WTC11 (cell line): Measurements from ENCODE around the gene EFCAB8. TPM values are rescaled to one million over a fixed set of nuclear protein-coding genes. Genes with fewer than 3 reads are reported as not detected.
A peak's percentile ranks its signal among the peaks of the same experiment; 100 is the strongest.

Experiments
- ATAC-seq: fragments of 200-7000 bp; cut with Tn5 transposase; 2 replicates; pipeline ENCODE4 v1.10.0; 2021; ENCODE audit warnings: mild to moderate bottlenecking, moderate library complexity
- CTCF ChIA-PET: fragments of 300-600 bp; sonication (Branson Sonifier 250); formaldehyde crosslinking; loops from one replicate; lab custom pipeline; 2021; ENCODE audit warnings: antibody characterized with exemption; lab: Charles Lee
- POLR2A ChIA-PET: fragments of 350-600 bp; sonication (Branson Sonifier 250); formaldehyde crosslinking; loops from one replicate; lab custom pipeline; 2021; ENCODE audit warnings: antibody characterized with exemption; lab: Charles Lee
- DNase-seq: peaks from one replicate; pipeline ENCODE4 v3.0.0; 2021; ENCODE audit warnings: low spot score
- H3K27ac Mint-ChIP-seq: 2 replicates; pipeline ENCODE4 v1.8.0; 2021; ENCODE audit warnings: mixed read lengths
- H3K27me3 Mint-ChIP-seq: 2 replicates; pipeline ENCODE4 v1.8.0; 2021; ENCODE audit warnings: low read depth, mild to moderate bottlenecking, moderate library complexity, mixed read lengths
- H3K36me3 Mint-ChIP-seq: 2 replicates; pipeline ENCODE4 v1.8.0; 2021; ENCODE audit warnings: mixed read lengths
- H3K4me1 Mint-ChIP-seq: 2 replicates; pipeline ENCODE4 v1.8.0; 2022; ENCODE audit warnings: mixed read lengths
- H3K4me3 Mint-ChIP-seq: 2 replicates; pipeline ENCODE4 v1.8.0; 2021; ENCODE audit warnings: mild to moderate bottlenecking, moderate library complexity, mixed read lengths
- H3K9me3 Mint-ChIP-seq: 2 replicates; pipeline ENCODE4 v1.8.0; 2021; ENCODE audit warnings: mixed read lengths
- ESRRA ChIP-seq: sonication (generic); formaldehyde crosslinking; IDR thresholded peaks from 2 replicates; pipeline ENCODE4 v1.8.1; 2022; ENCODE audit warnings: mild to moderate bottlenecking, missing genetic modification reagents, borderline replicate concordance
- GABPB1 ChIP-seq: sonication (generic); formaldehyde crosslinking; IDR thresholded peaks from 2 replicates; pipeline ENCODE4 v1.8.1; 2023; ENCODE audit warnings: mild to moderate bottlenecking, missing genetic modification reagents
- NR1H2 ChIP-seq: sonication (generic); formaldehyde crosslinking; IDR thresholded peaks from 2 replicates; pipeline ENCODE4 v1.9.0; 2021; ENCODE audit warnings: mild to moderate bottlenecking, moderate library complexity, missing genetic modification reagents
- SMAD4 ChIP-seq: sonication (generic); formaldehyde crosslinking; IDR thresholded peaks from 2 replicates; pipeline ENCODE4 v1.8.0; 2022; ENCODE audit warnings: mild to moderate bottlenecking, missing genetic modification reagents
- ZNF121 ChIP-seq: sonication (generic); formaldehyde crosslinking; IDR thresholded peaks from 2 replicates; pipeline ENCODE4 v1.8.0; 2023; ENCODE audit warnings: missing genetic modification reagents
- ZNF396 ChIP-seq: fragments of 250-450 bp; sonication (Bioruptor Pico); IDR thresholded peaks from 2 replicates; pipeline ENCODE4 v1.8.0; 2021; ENCODE audit warnings: mild to moderate bottlenecking, moderate library complexity, borderline replicate concordance
- total RNA-seq: library from RNA; stranded (reverse); gene quantifications from 3 replicates; pipeline ENCODE4 v1.2.3, GENCODE V29; 2021
- TF ChIP-seq, protein P1 (sequence below): fragments of 250-450 bp; sonication (Bioruptor Pico); IDR thresholded peaks from 2 replicates; pipeline ENCODE4 v1.9.0; 2021; ENCODE audit warnings: mild to moderate bottlenecking
- TF ChIP-seq, protein P2 (sequence below): sonication (generic); formaldehyde crosslinking; IDR thresholded peaks from 2 replicates; pipeline ENCODE4 v1.8.1; 2023; ENCODE audit warnings: mild to moderate bottlenecking, missing genetic modification reagents, borderline replicate concordance
- TF ChIP-seq, protein P3 (sequence below): sonication (generic); formaldehyde crosslinking; IDR thresholded peaks from 2 replicates; pipeline ENCODE4 v1.8.1; 2022; ENCODE audit warnings: mild to moderate bottlenecking, moderate library complexity, missing genetic modification reagents
- TF ChIP-seq, protein P4 (sequence below): sonication (generic); formaldehyde crosslinking; IDR thresholded peaks from 2 replicates; pipeline ENCODE4 v1.8.0; 2023; ENCODE audit warnings: missing genetic modification reagents, mild to moderate bottlenecking, borderline replicate concordance
- TF ChIP-seq, protein P5 (sequence below): fragments of 250-450 bp; sonication (Bioruptor Pico); IDR thresholded peaks from 2 replicates; pipeline ENCODE4 v1.8.0; 2021; ENCODE audit warnings: mild to moderate bottlenecking
- TF ChIP-seq, protein P6 (sequence below): sonication (generic); formaldehyde crosslinking; IDR thresholded peaks from 2 replicates; pipeline ENCODE4 v1.8.1; 2023; ENCODE audit warnings: mild to moderate bottlenecking, missing genetic modification reagents
- TF ChIP-seq, protein P7 (sequence below): sonication (generic); formaldehyde crosslinking; IDR thresholded peaks from 2 replicates; pipeline ENCODE4 v1.8.0; 2023; ENCODE audit warnings: mild to moderate bottlenecking, missing genetic modification reagents
- TF ChIP-seq, protein P8 (sequence below): sonication (generic); formaldehyde crosslinking; conservative IDR thresholded peaks from 2 replicates; pipeline ENCODE4 v1.8.1; 2023; ENCODE audit warnings: mild to moderate bottlenecking, low read depth, missing genetic modification reagents, moderate library complexity

EFCAB8 gene
- total RNA-seq, 1 experiment from 2014 or later, result 0.17 TPM

DNA sequence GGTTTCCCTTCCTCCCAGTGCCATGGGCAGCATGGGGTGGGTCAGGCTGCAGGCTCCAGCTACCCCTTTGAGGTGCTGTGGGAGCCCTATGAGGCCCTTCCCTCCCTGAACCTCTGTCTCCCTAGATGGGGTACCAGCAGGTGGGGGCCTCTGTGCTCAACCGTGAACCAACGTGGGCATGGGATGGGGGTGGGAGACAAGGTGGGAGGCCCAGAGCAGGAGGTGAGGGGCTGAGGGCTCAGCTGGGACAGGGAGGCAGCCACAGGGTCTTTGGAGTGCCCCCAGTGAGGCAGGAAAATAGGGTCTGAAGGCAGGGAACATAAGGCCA, 112.2 kb downstream of the EFCAB8 start (continued):
- TF ChIP-seq, protein P1, sequence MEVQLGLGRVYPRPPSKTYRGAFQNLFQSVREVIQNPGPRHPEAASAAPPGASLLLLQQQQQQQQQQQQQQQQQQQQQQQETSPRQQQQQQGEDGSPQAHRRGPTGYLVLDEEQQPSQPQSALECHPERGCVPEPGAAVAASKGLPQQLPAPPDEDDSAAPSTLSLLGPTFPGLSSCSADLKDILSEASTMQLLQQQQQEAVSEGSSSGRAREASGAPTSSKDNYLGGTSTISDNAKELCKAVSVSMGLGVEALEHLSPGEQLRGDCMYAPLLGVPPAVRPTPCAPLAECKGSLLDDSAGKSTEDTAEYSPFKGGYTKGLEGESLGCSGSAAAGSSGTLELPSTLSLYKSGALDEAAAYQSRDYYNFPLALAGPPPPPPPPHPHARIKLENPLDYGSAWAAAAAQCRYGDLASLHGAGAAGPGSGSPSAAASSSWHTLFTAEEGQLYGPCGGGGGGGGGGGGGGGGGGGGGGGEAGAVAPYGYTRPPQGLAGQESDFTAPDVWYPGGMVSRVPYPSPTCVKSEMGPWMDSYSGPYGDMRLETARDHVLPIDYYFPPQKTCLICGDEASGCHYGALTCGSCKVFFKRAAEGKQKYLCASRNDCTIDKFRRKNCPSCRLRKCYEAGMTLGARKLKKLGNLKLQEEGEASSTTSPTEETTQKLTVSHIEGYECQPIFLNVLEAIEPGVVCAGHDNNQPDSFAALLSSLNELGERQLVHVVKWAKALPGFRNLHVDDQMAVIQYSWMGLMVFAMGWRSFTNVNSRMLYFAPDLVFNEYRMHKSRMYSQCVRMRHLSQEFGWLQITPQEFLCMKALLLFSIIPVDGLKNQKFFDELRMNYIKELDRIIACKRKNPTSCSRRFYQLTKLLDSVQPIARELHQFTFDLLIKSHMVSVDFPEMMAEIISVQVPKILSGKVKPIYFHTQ (CRISPR knock-in tag), result no peak
- TF ChIP-seq, protein P2, sequence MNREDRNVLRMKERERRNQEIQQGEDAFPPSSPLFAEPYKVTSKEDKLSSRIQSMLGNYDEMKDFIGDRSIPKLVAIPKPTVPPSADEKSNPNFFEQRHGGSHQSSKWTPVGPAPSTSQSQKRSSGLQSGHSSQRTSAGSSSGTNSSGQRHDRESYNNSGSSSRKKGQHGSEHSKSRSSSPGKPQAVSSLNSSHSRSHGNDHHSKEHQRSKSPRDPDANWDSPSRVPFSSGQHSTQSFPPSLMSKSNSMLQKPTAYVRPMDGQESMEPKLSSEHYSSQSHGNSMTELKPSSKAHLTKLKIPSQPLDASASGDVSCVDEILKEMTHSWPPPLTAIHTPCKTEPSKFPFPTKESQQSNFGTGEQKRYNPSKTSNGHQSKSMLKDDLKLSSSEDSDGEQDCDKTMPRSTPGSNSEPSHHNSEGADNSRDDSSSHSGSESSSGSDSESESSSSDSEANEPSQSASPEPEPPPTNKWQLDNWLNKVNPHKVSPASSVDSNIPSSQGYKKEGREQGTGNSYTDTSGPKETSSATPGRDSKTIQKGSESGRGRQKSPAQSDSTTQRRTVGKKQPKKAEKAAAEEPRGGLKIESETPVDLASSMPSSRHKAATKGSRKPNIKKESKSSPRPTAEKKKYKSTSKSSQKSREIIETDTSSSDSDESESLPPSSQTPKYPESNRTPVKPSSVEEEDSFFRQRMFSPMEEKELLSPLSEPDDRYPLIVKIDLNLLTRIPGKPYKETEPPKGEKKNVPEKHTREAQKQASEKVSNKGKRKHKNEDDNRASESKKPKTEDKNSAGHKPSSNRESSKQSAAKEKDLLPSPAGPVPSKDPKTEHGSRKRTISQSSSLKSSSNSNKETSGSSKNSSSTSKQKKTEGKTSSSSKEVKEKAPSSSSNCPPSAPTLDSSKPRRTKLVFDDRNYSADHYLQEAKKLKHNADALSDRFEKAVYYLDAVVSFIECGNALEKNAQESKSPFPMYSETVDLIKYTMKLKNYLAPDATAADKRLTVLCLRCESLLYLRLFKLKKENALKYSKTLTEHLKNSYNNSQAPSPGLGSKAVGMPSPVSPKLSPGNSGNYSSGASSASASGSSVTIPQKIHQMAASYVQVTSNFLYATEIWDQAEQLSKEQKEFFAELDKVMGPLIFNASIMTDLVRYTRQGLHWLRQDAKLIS, result no peak
- TF ChIP-seq, protein P3, sequence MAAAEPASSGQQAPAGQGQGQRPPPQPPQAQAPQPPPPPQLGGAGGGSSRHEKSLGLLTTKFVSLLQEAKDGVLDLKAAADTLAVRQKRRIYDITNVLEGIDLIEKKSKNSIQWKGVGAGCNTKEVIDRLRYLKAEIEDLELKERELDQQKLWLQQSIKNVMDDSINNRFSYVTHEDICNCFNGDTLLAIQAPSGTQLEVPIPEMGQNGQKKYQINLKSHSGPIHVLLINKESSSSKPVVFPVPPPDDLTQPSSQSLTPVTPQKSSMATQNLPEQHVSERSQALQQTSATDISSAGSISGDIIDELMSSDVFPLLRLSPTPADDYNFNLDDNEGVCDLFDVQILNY (CRISPR knock-in tag), result no peak
- TF ChIP-seq GABPB1 (CRISPR knock-in tag), result no peak
- TF ChIP-seq, protein P4, sequence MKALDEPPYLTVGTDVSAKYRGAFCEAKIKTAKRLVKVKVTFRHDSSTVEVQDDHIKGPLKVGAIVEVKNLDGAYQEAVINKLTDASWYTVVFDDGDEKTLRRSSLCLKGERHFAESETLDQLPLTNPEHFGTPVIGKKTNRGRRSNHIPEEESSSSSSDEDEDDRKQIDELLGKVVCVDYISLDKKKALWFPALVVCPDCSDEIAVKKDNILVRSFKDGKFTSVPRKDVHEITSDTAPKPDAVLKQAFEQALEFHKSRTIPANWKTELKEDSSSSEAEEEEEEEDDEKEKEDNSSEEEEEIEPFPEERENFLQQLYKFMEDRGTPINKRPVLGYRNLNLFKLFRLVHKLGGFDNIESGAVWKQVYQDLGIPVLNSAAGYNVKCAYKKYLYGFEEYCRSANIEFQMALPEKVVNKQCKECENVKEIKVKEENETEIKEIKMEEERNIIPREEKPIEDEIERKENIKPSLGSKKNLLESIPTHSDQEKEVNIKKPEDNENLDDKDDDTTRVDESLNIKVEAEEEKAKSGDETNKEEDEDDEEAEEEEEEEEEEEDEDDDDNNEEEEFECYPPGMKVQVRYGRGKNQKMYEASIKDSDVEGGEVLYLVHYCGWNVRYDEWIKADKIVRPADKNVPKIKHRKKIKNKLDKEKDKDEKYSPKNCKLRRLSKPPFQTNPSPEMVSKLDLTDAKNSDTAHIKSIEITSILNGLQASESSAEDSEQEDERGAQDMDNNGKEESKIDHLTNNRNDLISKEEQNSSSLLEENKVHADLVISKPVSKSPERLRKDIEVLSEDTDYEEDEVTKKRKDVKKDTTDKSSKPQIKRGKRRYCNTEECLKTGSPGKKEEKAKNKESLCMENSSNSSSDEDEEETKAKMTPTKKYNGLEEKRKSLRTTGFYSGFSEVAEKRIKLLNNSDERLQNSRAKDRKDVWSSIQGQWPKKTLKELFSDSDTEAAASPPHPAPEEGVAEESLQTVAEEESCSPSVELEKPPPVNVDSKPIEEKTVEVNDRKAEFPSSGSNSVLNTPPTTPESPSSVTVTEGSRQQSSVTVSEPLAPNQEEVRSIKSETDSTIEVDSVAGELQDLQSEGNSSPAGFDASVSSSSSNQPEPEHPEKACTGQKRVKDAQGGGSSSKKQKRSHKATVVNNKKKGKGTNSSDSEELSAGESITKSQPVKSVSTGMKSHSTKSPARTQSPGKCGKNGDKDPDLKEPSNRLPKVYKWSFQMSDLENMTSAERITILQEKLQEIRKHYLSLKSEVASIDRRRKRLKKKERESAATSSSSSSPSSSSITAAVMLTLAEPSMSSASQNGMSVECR (CRISPR knock-in tag), result no peak
- no peak for TF ChIP-seq ZNF121 (CRISPR knock-in tag)
- TF ChIP-seq, protein P5, sequence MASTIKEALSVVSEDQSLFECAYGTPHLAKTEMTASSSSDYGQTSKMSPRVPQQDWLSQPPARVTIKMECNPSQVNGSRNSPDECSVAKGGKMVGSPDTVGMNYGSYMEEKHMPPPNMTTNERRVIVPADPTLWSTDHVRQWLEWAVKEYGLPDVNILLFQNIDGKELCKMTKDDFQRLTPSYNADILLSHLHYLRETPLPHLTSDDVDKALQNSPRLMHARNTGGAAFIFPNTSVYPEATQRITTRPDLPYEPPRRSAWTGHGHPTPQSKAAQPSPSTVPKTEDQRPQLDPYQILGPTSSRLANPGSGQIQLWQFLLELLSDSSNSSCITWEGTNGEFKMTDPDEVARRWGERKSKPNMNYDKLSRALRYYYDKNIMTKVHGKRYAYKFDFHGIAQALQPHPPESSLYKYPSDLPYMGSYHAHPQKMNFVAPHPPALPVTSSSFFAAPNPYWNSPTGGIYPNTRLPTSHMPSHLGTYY (CRISPR knock-in tag), result no peak
- TF ChIP-seq, all 79 proteins: peak for 0

DNA sequence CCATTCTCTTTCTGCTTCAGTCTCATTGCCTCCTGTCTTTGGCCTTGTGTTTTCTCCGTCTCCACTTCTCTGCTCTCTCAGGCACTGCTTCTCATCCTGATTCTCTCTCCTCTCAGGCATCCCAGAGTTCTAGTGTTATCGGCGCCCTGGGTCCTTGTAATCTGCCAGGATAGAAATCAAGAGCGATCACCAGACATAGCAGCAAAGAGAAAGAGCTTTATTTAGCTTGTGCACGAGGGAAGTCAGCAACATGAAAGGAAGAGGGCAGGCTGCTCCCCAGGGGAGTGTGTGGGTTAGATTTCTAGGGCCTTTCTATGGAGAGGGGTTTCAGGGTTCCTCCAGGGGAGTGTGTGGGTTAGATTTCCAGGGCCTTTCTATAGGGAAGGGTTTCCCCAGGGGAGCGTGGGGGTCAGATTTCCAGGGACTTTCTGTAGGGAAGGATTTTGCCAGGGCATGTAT, 113.0 kb downstream of the EFCAB8 start:
- no peak for DNase-seq
- Mint-ChIP-seq H3K4me3 (no peak overlapping the region), H3K36me3 (peaks cover 7% of the 10 kb centered on the region; the same call in 1 of the 2 replicates), H3K27ac (no peak overlapping the region), H3K9me3 (peaks cover 7% of the 10 kb centered on the region), H3K27me3 (no peaks in the 10 kb centered on the region; the same call in 1 of the 2 replicates), H3K4me1 (peaks cover 19% of the 10 kb centered on the region; the same call in 1 of the 2 replicates)
- peak; percentile 29 for ATAC-seq
- ChIA-PET POLR2A (no interaction called here), CTCF (interaction anchor here (1.2 to 4.6 kb wide), 4 partner anchors 24 to 182 kb away, joined by 4 to 23 read pairs (median 5); no protein-coding TSS in a partner anchor)
- no peak for TF ChIP-seq NR1H2
- no peak for TF ChIP-seq ESRRA (CRISPR knock-in tag)
- TF ChIP-seq, protein P6, sequence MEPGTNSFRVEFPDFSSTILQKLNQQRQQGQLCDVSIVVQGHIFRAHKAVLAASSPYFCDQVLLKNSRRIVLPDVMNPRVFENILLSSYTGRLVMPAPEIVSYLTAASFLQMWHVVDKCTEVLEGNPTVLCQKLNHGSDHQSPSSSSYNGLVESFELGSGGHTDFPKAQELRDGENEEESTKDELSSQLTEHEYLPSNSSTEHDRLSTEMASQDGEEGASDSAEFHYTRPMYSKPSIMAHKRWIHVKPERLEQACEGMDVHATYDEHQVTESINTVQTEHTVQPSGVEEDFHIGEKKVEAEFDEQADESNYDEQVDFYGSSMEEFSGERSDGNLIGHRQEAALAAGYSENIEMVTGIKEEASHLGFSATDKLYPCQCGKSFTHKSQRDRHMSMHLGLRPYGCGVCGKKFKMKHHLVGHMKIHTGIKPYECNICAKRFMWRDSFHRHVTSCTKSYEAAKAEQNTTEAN (CRISPR knock-in tag), result no peak
- no peak for TF ChIP-seq ZNF396 (CRISPR knock-in tag)
- TF ChIP-seq, protein P7, sequence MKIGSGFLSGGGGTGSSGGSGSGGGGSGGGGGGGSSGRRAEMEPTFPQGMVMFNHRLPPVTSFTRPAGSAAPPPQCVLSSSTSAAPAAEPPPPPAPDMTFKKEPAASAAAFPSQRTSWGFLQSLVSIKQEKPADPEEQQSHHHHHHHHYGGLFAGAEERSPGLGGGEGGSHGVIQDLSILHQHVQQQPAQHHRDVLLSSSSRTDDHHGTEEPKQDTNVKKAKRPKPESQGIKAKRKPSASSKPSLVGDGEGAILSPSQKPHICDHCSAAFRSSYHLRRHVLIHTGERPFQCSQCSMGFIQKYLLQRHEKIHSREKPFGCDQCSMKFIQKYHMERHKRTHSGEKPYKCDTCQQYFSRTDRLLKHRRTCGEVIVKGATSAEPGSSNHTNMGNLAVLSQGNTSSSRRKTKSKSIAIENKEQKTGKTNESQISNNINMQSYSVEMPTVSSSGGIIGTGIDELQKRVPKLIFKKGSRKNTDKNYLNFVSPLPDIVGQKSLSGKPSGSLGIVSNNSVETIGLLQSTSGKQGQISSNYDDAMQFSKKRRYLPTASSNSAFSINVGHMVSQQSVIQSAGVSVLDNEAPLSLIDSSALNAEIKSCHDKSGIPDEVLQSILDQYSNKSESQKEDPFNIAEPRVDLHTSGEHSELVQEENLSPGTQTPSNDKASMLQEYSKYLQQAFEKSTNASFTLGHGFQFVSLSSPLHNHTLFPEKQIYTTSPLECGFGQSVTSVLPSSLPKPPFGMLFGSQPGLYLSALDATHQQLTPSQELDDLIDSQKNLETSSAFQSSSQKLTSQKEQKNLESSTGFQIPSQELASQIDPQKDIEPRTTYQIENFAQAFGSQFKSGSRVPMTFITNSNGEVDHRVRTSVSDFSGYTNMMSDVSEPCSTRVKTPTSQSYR (CRISPR knock-in tag), result no peak
- TF ChIP-seq, protein P8, sequence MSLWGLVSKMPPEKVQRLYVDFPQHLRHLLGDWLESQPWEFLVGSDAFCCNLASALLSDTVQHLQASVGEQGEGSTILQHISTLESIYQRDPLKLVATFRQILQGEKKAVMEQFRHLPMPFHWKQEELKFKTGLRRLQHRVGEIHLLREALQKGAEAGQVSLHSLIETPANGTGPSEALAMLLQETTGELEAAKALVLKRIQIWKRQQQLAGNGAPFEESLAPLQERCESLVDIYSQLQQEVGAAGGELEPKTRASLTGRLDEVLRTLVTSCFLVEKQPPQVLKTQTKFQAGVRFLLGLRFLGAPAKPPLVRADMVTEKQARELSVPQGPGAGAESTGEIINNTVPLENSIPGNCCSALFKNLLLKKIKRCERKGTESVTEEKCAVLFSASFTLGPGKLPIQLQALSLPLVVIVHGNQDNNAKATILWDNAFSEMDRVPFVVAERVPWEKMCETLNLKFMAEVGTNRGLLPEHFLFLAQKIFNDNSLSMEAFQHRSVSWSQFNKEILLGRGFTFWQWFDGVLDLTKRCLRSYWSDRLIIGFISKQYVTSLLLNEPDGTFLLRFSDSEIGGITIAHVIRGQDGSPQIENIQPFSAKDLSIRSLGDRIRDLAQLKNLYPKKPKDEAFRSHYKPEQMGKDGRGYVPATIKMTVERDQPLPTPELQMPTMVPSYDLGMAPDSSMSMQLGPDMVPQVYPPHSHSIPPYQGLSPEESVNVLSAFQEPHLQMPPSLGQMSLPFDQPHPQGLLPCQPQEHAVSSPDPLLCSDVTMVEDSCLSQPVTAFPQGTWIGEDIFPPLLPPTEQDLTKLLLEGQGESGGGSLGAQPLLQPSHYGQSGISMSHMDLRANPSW (CRISPR knock-in tag), result no peak
- no peak for TF ChIP-seq SMAD4
